ENCODE measurements around the gene ZBTB20. TPM values are rescaled to one million over a fixed set of nuclear protein-coding genes. Genes with fewer than 3 reads are reported as not detected.
A peak's percentile ranks its signal among the peaks of the same experiment; 100 is the strongest.
"Not testable (repeated sequence)": the region's sequence is repeated elsewhere in the genome, so short reads cannot be mapped to it uniquely, and the experiment has no call there.

Gene ZBTB20
- total RNA-seq, 1 experiment from 2014 or later, result 6.0 TPM

DNA sequence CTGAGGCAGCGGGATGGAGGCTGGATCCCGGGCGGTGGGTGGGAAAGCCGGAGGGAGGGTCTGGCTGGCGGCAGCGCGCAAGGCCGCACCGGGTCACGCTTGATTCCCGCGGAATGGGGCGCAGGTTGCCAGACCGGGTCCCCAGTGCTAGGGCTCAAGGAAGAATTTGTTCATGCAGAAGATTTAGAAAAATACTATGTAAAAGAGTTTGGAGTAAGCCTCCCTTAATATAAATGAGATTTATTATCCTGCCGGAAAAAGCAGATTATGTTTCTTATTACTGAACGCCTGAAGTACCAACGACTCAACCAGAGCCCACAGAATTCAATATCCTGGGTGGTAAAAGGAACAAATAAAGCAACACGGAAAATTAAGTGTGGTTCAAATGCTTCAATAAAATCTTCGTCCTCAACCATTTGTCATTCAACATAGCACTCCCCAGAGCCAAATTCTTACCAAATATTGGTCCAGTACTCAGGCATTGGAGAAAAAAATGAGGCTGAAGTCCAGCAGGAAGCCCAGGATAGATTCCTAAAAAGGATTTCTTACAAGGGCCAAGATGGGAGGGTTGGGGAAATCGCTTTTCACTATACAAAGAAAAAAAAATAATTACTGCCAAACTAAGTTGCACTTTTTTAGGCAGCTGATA is 1.2 kb upstream of the ZBTB20 start:
- no peak for DNase-seq (ENCODE audit: low read depth)

DNA sequence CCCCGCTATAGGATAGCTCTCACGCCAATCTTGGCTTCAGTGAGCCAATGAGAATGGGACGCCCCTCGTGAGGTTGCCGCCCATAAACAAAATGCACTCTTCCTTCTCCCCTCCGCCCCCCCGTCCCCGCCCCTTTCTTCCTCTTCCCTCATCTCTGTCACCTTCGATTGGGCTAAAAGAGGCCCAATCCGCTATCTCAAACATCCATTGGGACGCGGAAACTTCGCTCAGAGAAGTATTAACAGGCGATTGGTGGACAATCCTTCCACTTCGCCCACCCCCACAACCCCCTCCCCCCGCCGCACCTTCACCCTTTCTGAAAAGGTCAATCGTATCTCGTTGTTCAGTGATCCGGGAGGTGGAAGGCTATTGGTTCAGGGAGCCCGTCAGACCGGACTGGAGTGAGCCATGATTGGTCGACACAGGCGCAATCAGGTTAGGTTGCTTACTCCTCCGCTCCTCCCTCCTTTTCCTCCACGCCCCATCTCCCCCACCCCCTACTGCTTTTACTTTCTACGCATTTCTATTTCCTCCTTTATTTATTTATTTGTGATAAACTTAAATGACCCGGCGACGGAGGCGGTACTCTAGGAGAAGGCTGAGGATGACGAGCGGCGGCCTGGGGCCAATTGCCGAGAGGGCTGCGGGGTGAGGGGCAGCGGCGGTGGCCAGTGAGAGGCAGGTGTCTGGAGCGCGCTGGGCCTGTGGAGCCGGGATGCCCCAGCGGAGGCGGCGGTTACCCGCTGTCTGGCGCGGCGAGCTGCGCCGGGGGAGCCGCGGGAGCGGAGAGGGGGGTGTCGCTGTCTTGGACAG is 447 bp upstream of the ZBTB20 start:
- DNase-seq (ENCODE audit: low read depth), result peak; percentile 100

DNA sequence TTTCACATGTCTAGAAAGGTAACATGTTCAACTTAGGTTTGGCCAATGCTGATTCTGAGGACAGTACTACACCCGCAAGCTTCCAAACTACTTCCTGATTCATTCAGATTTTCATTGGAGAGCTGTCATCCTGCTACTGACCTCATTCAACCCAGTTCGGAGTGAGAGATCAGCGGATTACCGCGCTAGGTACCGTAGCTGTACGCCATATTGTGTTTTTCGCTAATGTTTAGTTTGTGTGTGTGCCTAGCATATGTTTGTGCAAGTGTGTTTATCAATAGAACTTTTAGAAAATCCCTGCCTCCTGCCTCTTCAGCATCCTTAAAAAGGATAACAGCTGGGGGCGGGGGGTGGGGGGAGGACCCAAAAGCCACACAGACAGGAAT is 1.1 kb downstream of the ZBTB20 start:
- peak; percentile 69 for DNase-seq (ENCODE audit: low read depth)

- DNase-seq (ENCODE audit: low read depth), result no peak
Observed at GRCh38 chr3:115141033-115141757, 5.9 kb downstream of the ZBTB20 start.

GRCh38 chr3:115139072-115139471 is 8.0 kb downstream of the ZBTB20 start:
- DNase-seq (ENCODE audit: low read depth), result no peak

DNA sequence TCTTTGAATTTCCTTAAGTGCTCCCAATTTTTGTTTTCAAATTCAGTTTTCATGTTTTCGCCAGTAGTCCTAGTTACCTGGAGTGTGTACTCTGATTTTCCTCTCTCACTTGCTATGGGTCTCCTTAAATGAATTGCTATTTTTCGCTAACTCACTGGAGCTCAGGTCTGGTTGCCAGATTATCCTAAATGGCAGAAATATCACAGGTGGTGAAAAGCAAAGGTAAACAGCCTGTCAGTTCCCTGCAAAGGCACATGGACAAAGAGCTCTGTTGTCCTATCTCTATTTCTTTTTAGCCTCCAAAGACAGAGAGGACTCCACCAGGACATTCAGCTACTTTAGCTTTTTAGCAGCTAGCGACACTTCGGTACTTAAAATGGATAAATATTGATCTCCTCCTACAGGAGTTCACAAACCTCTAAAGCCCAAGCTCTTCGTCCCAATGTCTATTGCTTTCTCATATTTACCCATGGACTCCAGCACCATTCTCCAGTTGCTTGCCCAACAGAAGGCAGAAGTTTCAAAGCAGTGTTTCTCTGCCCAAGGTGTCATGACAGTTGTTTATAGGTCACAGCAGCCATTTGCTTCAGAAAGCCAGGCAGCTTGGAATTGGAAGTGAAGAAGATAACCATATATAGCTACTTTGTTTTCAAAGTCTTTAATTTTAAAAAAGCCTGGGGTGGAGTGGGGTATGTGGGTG is 12.3 kb downstream of the ZBTB20 start:
- no peak for DNase-seq (ENCODE audit: low read depth)

- DNase-seq (ENCODE audit: low read depth), result no peak
Observed at GRCh38 chr3:115127208-115127607, 19.9 kb downstream of the ZBTB20 start.

GRCh38 chr3:115120597-115120996 is 26.5 kb downstream of the ZBTB20 start:
- DNase-seq (ENCODE audit: low read depth), result no peak

- no peak for DNase-seq (ENCODE audit: low read depth)
Observed at GRCh38 chr3:115113367-115113766, 33.7 kb downstream of the ZBTB20 start.

DNA sequence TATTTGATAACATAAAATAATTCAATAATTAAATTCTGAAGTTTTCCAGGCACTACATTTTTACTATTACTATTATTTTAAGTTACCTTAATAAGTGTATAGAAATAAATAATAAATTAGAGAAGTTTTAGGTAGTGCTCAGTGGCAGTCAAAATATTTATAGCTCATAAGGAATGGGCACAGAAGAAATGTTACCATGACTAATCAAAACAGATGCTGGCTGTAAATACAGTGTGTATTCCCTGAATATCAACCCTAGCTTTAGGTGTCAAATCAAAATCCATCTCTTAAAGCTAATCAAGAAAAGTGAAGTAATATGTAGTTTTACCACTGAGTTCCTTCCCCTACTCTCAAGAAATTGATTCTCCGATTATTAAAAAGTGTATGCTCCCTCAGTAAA is 35.5 kb downstream of the ZBTB20 start:
- no peak for DNase-seq (ENCODE audit: low read depth)

DNA sequence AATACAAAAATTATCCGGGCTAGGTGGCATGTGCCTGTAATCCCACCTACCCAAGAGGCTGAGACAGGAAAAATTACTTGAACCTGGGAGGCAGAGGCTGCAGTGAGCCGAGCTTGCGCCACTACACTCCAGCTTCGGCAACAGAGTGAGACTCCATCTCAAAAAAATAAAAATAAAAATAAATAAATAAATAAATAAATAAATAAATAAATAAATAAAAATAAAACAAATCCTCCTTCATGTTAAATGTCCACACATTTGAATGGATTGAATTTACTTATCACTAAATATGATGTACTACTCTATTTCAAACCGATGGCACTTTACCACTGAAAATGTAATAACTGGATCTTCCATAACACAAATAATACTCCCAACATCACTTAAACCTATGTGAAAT is 36.3 kb downstream of the ZBTB20 start:
- no peak for DNase-seq (ENCODE audit: low read depth)

DNA sequence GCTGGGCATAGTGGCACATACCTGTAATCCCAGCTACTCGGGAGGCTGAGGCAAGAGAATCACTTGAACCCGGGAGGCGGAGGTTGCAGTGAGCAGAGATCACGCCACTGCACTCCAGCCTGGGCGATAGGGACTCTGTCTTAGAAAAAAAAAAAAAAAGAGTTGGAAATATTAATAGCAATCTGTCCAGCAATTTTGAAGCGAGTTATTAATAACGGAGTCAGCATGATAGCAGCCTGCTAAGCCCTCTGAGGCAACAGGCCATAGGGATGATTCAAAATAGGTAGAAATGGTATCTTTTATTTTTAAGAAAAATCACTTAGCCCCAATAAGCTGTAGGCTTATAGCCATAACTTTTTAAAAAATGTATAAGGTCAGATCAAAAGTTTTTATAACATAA is 37.0 kb downstream of the ZBTB20 start:
- DNase-seq (ENCODE audit: low read depth), result not testable (repeated sequence)

DNA sequence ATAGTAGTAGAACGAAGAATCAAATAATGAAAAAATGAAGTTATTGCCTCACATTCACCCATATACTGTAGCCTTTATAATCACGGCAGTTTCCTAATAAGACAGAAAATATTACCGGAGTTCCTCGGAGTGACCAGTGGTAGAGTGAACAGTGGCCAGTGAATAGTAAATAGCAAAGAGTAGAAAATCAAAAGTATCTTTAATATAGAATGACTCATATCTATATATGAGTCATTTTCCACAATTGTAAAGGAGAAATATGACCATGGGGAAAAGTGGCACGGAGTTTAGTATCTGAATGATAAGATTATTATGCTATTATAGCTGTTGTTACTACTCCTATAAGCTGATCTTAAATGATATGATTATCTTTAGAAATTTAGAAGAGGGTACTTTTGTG is 38.5 kb downstream of the ZBTB20 start:
- DNase-seq (ENCODE audit: low read depth), result no peak

GRCh38 chr3:115102046-115102445 is 45.0 kb downstream of the ZBTB20 start:
- DNase-seq (ENCODE audit: low read depth), result no peak

- no peak for DNase-seq (ENCODE audit: low read depth)
Observed at GRCh38 chr3:115100806-115101205, 46.3 kb downstream of the ZBTB20 start.

DNA sequence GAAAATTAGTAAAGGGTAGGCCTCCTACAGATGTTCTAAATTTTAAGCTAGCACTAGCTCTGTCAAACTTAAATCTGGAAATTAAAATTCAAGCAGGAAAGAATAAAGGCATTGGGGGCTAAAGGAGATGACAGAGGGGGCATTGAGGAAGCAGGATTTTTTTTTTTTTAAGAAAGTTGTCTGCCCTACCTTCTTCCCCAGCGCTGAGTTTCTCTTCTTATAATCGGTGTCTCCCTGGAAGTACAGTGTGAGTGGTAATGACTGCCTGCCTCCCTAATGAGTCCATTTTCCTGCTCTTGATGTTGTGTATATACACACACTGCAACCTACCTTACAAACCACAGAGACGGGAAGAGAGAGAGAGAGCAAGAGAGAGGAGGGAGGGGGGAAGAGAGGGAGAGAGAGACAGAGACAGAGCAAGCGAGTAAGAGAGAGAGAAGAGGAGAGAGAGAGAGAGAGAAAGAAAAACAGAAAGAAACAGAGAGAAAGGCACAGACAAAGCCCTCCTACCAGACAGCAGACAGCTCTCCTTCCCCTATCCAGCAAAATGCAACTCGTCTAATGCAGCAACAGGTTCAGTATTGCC is 47.0 kb downstream of the ZBTB20 start:
- DNase-seq (ENCODE audit: low read depth), result peak; percentile 78

DNA sequence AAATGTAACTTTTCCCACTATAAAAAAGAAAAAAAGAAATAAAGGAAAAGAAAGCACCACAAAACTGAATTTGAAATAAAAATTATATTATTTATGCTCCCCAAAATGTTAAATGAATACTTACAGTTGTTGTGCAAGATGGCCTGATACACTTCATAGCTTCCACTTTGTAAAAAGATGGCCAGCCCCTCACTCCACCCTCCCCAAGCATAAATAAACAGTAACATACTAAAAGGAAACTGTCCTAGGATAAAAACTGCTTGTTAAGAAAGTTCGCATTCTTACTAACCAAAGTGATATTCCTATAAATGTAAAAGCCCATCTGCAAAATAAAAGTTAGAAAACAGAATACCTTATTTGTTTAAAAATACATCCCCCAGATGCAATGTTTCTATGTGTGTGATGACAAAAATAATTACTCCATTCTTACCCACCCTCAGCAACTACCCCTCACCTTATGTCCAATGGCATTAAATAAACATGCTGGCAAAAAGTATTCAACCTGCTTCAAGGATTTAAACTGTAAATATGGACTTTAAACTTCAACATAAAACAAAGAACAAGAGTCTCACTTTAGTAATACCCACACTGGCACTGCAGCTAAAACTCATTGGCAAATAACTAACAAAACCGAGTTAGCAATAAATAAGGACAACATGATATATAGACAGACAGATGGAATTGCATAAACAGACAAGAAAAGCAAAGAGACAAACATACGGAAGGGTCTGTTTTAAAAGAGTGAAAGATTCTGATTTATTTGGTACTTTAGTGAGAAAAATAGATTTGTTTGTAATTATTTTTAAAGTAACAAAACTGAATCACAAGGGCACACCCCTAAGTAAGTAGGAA is 47.7 kb downstream of the ZBTB20 start:
- DNase-seq (ENCODE audit: low read depth), result no peak

GRCh38 chr3:115098354-115099073 is 48.6 kb downstream of the ZBTB20 start:
- DNase-seq (ENCODE audit: low read depth), result no peak

DNA sequence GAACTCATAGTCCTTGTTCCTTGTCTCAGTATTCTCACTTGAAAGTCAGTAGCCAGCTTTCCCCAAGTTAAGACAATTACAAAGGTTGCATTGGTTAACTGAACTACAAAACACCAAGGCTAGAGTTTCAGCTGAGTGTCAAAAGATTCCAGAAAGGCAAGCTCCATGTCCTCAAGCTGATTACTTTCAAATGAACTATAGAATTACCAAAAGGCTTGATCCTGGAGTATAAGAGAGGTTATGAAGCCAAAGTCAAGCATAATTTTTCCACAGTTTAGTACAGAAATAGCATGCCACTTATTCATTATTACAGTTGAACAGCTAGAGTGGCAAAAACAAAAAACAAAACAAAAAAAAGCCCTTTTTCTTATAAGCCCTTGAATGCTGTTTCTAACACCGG is 51.9 kb downstream of the ZBTB20 start:
- DNase-seq (ENCODE audit: low read depth), result no peak
